Dermis blood vessel endothelial cell (primary cell): ENCODE results near the gene KLF3. TPM values are rescaled to one million over a fixed set of nuclear protein-coding genes. Genes with fewer than 3 reads are reported as not detected.
"Not testable (repeated sequence)": the region's sequence is repeated elsewhere in the genome, so short reads cannot be mapped to it uniquely, and the experiment has no call there.

ENCODE experiments used
- DNase-seq: peaks from one replicate; pipeline ENCODE4 v3.0.0; 2010
- total RNA-seq: library from RNA; depleted of rRNA; stranded (reverse); fragments of >200 nt; gene quantifications from 2 replicates; pipeline ENCODE4 v1.2.3, GENCODE V29; 2014

The KLF3 gene
- 26.4 and 32.7 TPM in 2 replicates for total RNA-seq

DNA sequence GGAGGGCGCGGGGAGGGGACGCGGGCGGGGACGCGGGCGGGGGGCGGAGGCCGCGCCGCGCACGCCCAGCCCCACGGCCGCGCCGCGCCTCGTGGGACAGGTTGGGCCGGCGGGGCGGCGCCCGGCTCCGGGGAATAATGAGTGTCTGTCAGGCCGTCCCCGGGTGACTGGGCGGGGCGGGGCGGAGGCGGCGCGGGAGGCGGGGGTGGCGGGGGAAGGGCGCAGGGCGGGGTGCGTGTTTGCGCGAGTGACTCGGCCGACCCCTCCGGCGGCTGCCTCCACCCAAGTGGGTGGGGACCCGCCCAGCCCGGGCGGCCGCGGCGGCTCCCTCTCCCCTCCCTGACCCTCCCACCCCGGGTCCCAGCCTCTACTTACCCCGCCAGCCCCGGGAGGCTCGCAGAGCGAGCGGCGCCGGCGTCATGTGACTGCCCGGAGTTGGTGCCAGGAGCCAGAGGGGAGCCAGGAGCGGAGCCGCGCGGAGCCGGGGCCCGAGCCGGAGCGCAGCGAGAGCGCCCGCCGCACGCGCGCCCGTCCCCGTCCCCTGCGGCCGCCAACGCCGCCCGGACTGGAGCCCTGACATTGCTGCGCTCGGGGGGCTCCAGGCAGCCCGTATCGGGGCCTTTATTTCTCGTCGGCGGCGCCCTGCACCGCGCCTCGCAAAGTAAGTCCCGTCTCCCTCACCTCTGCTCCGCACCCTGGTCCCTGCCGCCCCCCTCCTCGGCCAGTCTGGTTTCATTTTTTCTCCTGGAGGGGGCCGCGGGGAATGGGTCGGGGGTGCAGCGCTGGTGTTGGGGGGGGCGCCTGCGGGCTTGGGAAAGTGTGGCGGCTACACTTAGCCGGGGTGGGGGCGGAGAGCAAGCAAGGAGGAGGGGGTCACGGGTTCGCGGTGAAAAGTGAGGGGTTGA is at the start of gene KLF3:
Gene KLF3 (plus strand): TSS at position 399 of the 905 bp plus-strand sequence. CDS start 16,427 bp downstream, outside the sequence.
- DNase-seq = peak; percentile 90

GRCh38 chr4:38614231-38614630 is 49.8 kb upstream of the KLF3 start:
- no peak for DNase-seq

GRCh38 chr4:38615847-38616246 is 48.2 kb upstream of the KLF3 start:
- DNase-seq = no peak

DNA sequence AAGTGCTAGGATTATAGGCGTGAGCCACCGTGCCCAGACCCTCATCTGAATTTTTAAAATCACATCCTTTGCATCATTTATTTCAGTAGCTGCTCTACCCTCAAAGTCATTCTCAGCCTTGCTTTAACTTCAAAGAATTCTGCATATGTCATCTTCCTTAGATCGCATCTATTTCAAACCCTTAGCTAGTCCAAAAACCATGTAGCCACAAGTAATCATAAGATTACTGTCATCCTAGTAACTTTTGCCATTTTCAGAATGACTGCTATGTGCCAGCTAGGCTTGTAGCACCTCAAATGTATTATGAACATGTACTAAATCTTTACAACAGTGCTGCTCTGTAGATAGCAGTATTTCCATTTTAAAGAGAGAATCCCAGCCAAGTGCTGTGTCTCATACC is 45.5 kb upstream of the KLF3 start:
- DNase-seq = no peak

GRCh38 chr4:38619316-38619715 is 44.7 kb upstream of the KLF3 start:
- DNase-seq = no peak

DNA sequence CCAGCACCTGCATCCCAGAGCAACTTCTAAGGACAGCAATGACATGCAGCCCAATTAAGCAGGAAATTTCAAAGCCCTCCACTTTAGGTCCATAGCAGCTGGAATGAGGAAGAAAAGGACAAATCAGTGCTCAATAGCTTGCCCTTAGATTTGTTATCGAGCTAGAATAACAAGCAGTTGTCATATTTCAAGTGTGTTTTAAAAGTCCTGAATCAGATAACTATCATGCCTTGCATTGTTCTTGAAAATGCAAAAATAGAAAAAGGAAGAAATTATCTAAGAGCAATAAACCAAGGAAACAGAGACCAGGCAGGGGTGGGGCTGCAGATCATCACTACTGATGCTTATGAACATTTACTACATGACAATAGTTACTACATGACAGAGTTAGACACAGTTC is 43.9 kb upstream of the KLF3 start:
- no peak for DNase-seq

GRCh38 chr4:38620527-38621027 is 43.4 kb upstream of the KLF3 start:
- DNase-seq = no peak

GRCh38 chr4:38621028-38621684 is 42.8 kb upstream of the KLF3 start:
- no peak for DNase-seq

DNA sequence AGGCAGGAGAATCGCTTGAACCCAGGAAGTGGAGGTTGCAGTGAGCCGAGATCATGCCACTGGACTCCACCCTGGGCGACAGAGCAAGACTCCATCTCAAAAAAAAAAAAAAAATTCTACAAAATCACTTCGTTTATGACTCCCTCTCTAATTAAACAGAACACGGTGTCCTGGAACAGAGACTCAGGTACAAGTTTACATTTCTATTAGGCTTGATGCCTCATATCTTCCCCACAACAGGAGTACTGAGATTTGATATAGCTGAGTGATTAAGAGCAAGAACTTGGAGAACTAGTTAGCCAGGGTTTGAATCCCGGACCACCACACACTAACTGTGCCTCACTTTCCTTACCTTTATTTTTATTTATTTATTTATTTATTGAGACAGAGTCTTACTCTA is 42.2 kb upstream of the KLF3 start:
- DNase-seq = no peak

- DNase-seq = not testable (repeated sequence)
Measured at GRCh38 chr4:38622340-38622739, 41.7 kb upstream of the KLF3 start.

DNA sequence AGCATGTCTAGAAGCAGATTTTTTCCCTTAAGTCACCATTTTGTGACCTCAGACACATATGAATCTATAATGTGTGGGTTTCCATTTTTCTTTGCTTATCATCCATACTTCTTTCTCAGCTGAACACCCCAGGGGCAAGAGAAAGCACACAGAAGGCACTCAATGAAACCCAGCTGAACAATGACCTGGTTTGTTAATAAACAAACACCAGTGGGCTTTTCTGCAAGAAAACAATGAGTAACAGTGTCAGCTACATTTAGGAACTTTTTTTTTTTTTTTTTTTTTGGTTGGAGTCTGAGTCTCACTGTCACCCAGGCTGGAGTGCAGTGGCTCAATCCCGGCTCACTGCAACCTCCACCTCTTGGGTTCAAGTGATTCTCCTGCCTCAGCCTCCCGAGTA is 40.7 kb upstream of the KLF3 start:
- DNase-seq = no peak

DNA sequence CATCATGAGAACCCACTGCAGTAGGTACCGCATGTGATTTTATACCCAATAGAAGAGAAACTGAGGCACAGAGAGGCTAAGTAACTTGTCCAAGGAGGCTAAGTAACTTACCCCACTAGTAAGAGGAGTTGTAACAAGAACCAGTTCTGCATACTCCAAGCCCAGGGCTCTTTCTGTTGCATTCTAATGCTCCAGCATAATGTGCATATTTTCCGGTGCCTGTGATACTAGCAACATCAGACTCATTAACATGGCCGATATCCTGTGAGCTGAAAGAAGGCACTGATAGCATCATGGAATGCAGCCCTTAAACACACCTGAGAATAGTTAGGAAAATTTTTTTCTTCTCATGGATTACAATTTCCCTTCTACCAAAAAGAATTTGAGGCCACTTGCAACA is 39.7 kb upstream of the KLF3 start:
- DNase-seq = no peak

- no peak for DNase-seq
Measured at GRCh38 chr4:38625508-38625907, 38.5 kb upstream of the KLF3 start.

- not testable (repeated sequence) for DNase-seq
Measured at GRCh38 chr4:38626901-38627444, 37.0 kb upstream of the KLF3 start.

DNA sequence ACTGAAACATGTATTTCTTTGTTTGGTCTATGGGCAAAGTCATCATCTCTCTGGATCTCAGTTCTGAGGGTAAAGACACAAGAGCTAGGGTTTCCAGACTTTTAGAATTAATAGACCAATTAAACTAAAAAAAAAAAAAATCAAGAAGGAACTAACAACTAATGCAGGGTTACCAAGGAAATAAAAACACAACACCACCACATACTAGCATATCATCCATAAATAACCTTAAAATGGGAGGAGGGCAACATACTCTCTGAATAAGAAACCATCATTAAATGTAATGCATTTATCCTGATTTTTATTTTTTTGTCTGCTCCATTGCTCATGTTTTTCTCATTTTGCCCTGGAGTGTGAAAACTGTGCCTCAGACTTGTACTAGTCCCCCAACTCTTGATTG is 33.5 kb upstream of the KLF3 start:
- DNase-seq = no peak

- no peak for DNase-seq
Measured at GRCh38 chr4:38634047-38634759, 29.8 kb upstream of the KLF3 start.

GRCh38 chr4:38639242-38639641 is 24.8 kb upstream of the KLF3 start:
- DNase-seq = no peak

- no peak for DNase-seq
Measured at GRCh38 chr4:38641811-38642210, 22.2 kb upstream of the KLF3 start.

DNA sequence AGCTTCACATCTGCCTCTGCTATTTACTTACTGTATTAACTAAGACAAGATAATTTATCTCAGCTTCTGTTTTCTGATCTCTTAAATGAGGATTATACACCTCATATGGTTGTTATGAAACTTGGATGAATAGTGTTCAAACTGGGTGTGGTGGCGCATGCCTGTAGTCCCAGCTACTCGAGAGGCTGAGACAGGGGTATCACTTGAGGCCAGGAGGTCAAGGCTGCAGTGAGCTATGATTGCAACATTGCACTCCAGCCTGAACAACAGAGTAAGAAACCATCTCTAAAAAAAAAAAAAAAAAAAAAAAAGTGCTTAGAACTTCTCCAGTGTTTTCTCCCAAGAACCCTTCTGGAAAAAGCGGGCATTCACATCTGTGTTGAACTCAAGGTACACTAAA is 19.8 kb upstream of the KLF3 start:
- no peak for DNase-seq

DNA sequence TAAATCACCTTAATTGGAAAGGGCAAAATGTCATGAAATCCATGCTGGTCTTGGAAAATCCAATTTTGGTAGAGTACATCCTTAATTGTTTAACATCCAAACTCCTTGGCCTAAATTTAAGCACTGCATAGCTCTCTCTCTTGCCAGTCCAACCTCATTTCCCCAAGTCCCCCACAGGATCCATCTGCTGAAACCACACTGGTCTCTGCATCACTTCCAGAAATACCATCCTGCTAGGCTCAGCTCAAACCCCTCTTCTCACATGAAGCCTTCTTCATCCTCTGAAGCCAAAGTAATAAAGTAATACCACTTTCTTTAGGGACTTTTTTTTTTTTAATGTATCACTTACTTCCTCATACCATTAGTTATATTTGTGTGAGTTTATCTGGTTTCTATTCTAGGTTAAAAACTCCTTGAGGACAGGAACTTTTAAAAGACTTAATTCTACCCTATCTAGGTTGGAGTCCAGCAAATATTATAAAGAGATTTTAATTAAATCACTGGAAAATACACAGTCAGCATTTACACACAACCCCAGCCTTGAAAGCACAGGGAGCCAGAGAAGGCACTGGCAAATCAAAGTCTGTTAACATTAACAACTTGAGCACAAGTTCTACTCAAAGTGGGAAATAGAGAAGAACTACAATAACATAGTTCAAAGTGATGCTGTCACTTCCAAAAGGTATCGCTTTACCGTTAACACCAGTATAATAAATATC is 16.7 kb upstream of the KLF3 start:
- no peak for DNase-seq

- no peak for DNase-seq
Measured at GRCh38 chr4:38650133-38650532, 13.9 kb upstream of the KLF3 start.

GRCh38 chr4:38654273-38654672 is 9.7 kb upstream of the KLF3 start:
- no peak for DNase-seq
